HG03575 (cell line): ENCODE data around the gene CACNA2D3.

ENCODE experiments used
- ATAC-seq: cut with Tn5 transposase; IDR thresholded peaks from one replicate; pipeline ENCODE4 v1.9.1; 2021; ENCODE audit not compliant: unreplicated experiment, insufficient number of reproducible peaks, low FRiP score; ENCODE audit errors: extremely low read depth

Gene CACNA2D3

GRCh38 chr3:54376142-54376807 is 253.9 kb downstream of the CACNA2D3 start:
- no peak for ATAC-seq

- no peak for ATAC-seq
Observed at GRCh38 chr3:54376939-54377578, 254.7 kb downstream of the CACNA2D3 start.

- ATAC-seq: no peak
Observed at GRCh38 chr3:54378184-54378583, 255.8 kb downstream of the CACNA2D3 start.

GRCh38 chr3:54384279-54384678 is 261.9 kb downstream of the CACNA2D3 start:
- ATAC-seq: no peak

- ATAC-seq: no peak
Observed at GRCh38 chr3:54390582-54390981, 268.2 kb downstream of the CACNA2D3 start.

GRCh38 chr3:54393150-54393549 is 270.8 kb downstream of the CACNA2D3 start:
- no peak for ATAC-seq

- no peak for ATAC-seq
Observed at GRCh38 chr3:54408328-54408727, 286.0 kb downstream of the CACNA2D3 start.

- no peak for ATAC-seq
Observed at GRCh38 chr3:54421943-54422342, 299.6 kb downstream of the CACNA2D3 start.

GRCh38 chr3:54424292-54424691 is 301.9 kb downstream of the CACNA2D3 start:
- no peak for ATAC-seq

GRCh38 chr3:54426381-54426780 is 304.0 kb downstream of the CACNA2D3 start:
- no peak for ATAC-seq

GRCh38 chr3:54427501-54427900 is 305.1 kb downstream of the CACNA2D3 start:
- no peak for ATAC-seq

- no peak for ATAC-seq
Observed at GRCh38 chr3:54427941-54428871, 305.9 kb downstream of the CACNA2D3 start.

- no peak for ATAC-seq
Observed at GRCh38 chr3:54432975-54433374, 310.6 kb downstream of the CACNA2D3 start.

- ATAC-seq: no peak
Observed at GRCh38 chr3:54433846-54434245, 311.5 kb downstream of the CACNA2D3 start.

GRCh38 chr3:54434756-54435155 is 312.4 kb downstream of the CACNA2D3 start:
- no peak for ATAC-seq

GRCh38 chr3:54437271-54437670 is 314.9 kb downstream of the CACNA2D3 start:
- no peak for ATAC-seq

GRCh38 chr3:54443561-54444161 is 321.3 kb downstream of the CACNA2D3 start:
- no peak for ATAC-seq

- no peak for ATAC-seq
Observed at GRCh38 chr3:54445630-54446029, 323.3 kb downstream of the CACNA2D3 start.

- ATAC-seq: no peak
Observed at GRCh38 chr3:54447427-54447826, 325.1 kb downstream of the CACNA2D3 start.
